Body of pancreas (tissue), 4 donors: Measurements from ENCODE around the gene DYRK1A. TPM values are rescaled to one million over a fixed set of nuclear protein-coding genes. Genes with fewer than 3 reads are reported as not detected.

Experiments used
- ATAC-seq: fragments of 150-250 bp; one replicate; pipeline ENCODE4 v1.9.1; 2016
- DNase-seq, 4 donors: peaks; one replicate each; pipeline ENCODE4 v3.0.0-alpha.2; 2019
- H3K27ac ChIP-seq, 4 donors: fragments of 200-600 bp; sonication (generic); 1 replicate in 3 of 4; 2 replicates in 1 of 4; pipeline versions ENCODE4 v1.5.1 to v1.6.1; 2016 to 2019; ENCODE audit warnings: mild to moderate bottlenecking in 1 of 4, mixed read lengths in 1 of 4, moderate library complexity in 1 of 4
- H3K27me3 ChIP-seq, 2 donors: fragments of 200-600 bp; sonication (generic); one replicate each; pipeline ENCODE4 v1.6.0; 2016; ENCODE audit warnings: mild to moderate bottlenecking in 1 of 2
- H3K36me3 ChIP-seq, 2 donors: fragments of 200-600 bp; sonication (generic); replicated peaks in 1 of 2; 2 replicates each; pipeline ENCODE4 v1.5.1; 2016; ENCODE audit warnings: low read depth in 2 of 2; ENCODE audit not compliant: insufficient read depth in 1 of 2
- H3K4me1 ChIP-seq: fragments of 200-600 bp; sonication (generic); one replicate; pipeline ENCODE4 v1.6.0; 2016
- H3K4me3 ChIP-seq, 2 donors: fragments of 200-600 bp; sonication (generic); 1 replicate in 1 of 2; 2 replicates in 1 of 2; pipeline ENCODE4 v1.5.1; 2016 to 2019
- H3K9me3 ChIP-seq, 3 donors: fragments of 200-600 bp; sonication (generic); 1 replicate in 2 of 3; 2 replicates in 1 of 3; pipeline ENCODE4 v1.5.1; 2016
- CTCF ChIP-seq, 7 experiments: fragments of 450-650 bp in 4 of 7; fragments of 200-600 bp in 3 of 7; sonication (generic) in 3 of 7; IDR thresholded peaks; one replicate each; pipeline ENCODE4 v1.5.1; 2016 to 2019; ENCODE audit warnings: antibody characterized with exemption in 7 of 7
- POLR2A ChIP-seq, 3 donors: fragments of 450-650 bp; IDR thresholded peaks; one replicate each; pipeline ENCODE4 v1.6.1; 2016; ENCODE audit warnings: antibody characterized with exemption in 3 of 3, mild to moderate bottlenecking in 2 of 3
- WGBS, 2 donors: methylation state at CpG; one replicate each; pipeline ENCODE4 v1.1.5; 2017; 5-methylcytosine and 5-hydroxymethylcytosine counted together
- intact Hi-C: fragments of 100-400 bp; cut with DNase I; formaldehyde crosslinking; loops from one replicate; pipeline ENCODE4 v1.15.1; 2023
- total RNA-seq, 2 donors: library from RNA; depleted of rRNA; stranded (reverse); fragments of >200 nt; gene quantifications; one replicate each; pipeline ENCODE4 v1.1.0, GENCODE V29; 2016

DYRK1A gene
- total RNA-seq, 2 donors from 2014 or later = 42.5 to 44.1 TPM

GRCh38 chr21:37560385-37560784 is 193.8 kb downstream of the DYRK1A start:
- intact Hi-C loops = no loop called here
- H3K27ac ChIP-seq = no peak overlapping the region
- ATAC-seq (no peak), DNase-seq (no peak)
- H3K36me3 ChIP-seq = no peaks in the 10 kb centered on the region
- peaks cover 23% of the 10 kb centered on the region for H3K4me1 ChIP-seq
- WGBS, 2 donors = 86 to 88% methylated on average over 3 to 5 of the region's 5 CpGs
- no peaks in the 10 kb centered on the region for H3K9me3 ChIP-seq
- no peaks in the 10 kb centered on the region for H3K27me3 ChIP-seq
- H3K4me3 ChIP-seq = no peak overlapping the region
- TF ChIP-seq POLR2A (IDR thresholded peaks at IDR 0.05) (no peak), CTCF (IDR thresholded peaks at IDR 0.05) (no peak)

GRCh38 chr21:37561506-37561905 is 194.9 kb downstream of the DYRK1A start:
- Histone ChIP-seq H3K27me3 (no peaks in the 10 kb centered on the region), H3K4me1 (peaks cover 23% of the 10 kb centered on the region), H3K9me3 (no peaks in the 10 kb centered on the region), H3K4me3 (no peak overlapping the region), H3K36me3 (no peaks in the 10 kb centered on the region), H3K27ac (no peak overlapping the region)
- ATAC-seq (no peak), DNase-seq (no peak)
- TF ChIP-seq POLR2A (IDR thresholded peaks at IDR 0.05) (no peak), CTCF (IDR thresholded peaks at IDR 0.05) (no peak)
- intact Hi-C loops = no loop called here
- 84 to 91% methylated on average over 7 of the region's 7 CpGs for WGBS, 2 donors

- Histone ChIP-seq H3K27me3 (no peaks in the 10 kb centered on the region), H3K36me3 (no peaks in the 10 kb centered on the region), H3K4me1 (peaks cover 23% of the 10 kb centered on the region), H3K4me3 (no peak overlapping the region), H3K9me3 (no peaks in the 10 kb centered on the region), H3K27ac (no peak overlapping the region)
- 88 to 91% methylated on average over 11 of the region's 11 CpGs for WGBS, 2 donors
- no peak for TF ChIP-seq POLR2A (IDR thresholded peaks at IDR 0.05)
- TF ChIP-seq CTCF (IDR thresholded peaks at IDR 0.05) = no peak
- intact Hi-C loops = no loop called here
- no peak for ATAC-seq
- no peak for DNase-seq
Observed at GRCh38 chr21:37561941-37562919, 195.7 kb downstream of the DYRK1A start.

- TF ChIP-seq CTCF (IDR thresholded peaks at IDR 0.05) = no peak
- no peak for TF ChIP-seq POLR2A (IDR thresholded peaks at IDR 0.05)
- ATAC-seq = peak; percentile 34
- Histone ChIP-seq H3K27ac (peak overlapping the region; percentile 85 to 98 (median 90)), H3K4me1 (peaks cover 23% of the 10 kb centered on the region), H3K4me3 (peak overlapping the region; percentile 45 to 94), H3K27me3 (no peaks in the 10 kb centered on the region), H3K9me3 (no peaks in the 10 kb centered on the region), H3K36me3 (no peaks in the 10 kb centered on the region)
- 50 to 57% methylated on average over 16 to 22 of the region's 22 CpGs for WGBS, 2 donors
- DNase-seq = peak; percentile 50 to 59 (median 54)
- intact Hi-C loops = no loop called here
Observed at GRCh38 chr21:37562920-37563640, 196.5 kb downstream of the DYRK1A start.
